ENCODE data around the gene TMEM270.
"Not testable (repeated sequence)": the region's sequence is repeated elsewhere in the genome, so short reads cannot be mapped to it uniquely, and the experiment has no call there.

TMEM270 gene

DNA sequence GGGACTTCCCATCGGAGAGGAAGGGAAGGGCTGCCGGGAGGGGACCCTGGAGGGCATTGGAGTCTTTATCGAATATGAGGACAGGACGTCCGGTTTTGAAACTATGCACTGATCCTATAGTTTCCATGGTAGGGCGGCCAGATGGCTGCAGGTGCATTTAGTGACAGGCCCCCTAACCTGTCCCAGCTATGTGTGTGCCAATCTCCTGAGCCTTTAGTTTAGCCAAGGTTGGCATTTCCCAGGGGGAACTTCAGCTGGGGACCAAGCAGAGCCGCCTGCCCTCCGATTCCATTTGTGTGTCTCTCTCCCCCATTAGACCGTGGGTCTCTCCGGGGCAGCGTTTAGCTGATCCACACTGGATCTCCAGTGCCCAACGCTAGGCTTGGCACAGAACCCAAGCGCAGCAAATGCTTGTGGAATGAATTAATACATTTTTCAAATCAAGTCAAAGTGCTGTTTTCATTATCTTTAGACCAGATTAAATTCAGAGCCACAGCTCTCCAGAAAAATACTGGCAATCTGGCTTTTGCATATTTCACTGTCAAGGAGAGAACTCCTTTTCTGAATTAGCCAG is 19.9 kb downstream of the TMEM270 start:
- Histone ChIP-seq H3K79me2 (ENCODE audit: control insufficient read depth, low read length) (no peaks in the 10 kb centered on the region), H3K36me3 (ENCODE audit: control insufficient read depth, low read length) (no peaks in the 10 kb centered on the region), H3K4me1 (ENCODE audit: control insufficient read depth, low read length) (no peaks in the 10 kb centered on the region), H3K4me2 (ENCODE audit: low read length) (no peak overlapping the region), H3K27me3 (ENCODE audit: control insufficient read depth, low read length) (peaks cover 7% of the 10 kb centered on the region; the same call in 1 of the 2 replicates), H3K9me2 (replicated peaks; ENCODE audit: control insufficient read depth, low read length) (no peaks in the 10 kb centered on the region), H4K20me1 (ENCODE audit: control insufficient read depth, insufficient read depth, low read depth, low read length) (no peaks in the 10 kb centered on the region), H3F3A (ENCODE audit: control insufficient read depth, insufficient read depth) (no peaks in the 10 kb centered on the region), H3K9me3 (ENCODE audit: control insufficient read depth, insufficient read depth, low read length) (no peaks in the 10 kb centered on the region), H3K4me3 (ENCODE audit: low read length) (no peak overlapping the region), H3K27ac (ENCODE audit: low read depth, low read length) (no peak overlapping the region)
- no peak for TF ChIP-seq EZH2phosphoT487 (IDR thresholded peaks at IDR 0.05; ENCODE audit: borderline replicate concordance, low read length)
- TF ChIP-seq, protein P1, sequence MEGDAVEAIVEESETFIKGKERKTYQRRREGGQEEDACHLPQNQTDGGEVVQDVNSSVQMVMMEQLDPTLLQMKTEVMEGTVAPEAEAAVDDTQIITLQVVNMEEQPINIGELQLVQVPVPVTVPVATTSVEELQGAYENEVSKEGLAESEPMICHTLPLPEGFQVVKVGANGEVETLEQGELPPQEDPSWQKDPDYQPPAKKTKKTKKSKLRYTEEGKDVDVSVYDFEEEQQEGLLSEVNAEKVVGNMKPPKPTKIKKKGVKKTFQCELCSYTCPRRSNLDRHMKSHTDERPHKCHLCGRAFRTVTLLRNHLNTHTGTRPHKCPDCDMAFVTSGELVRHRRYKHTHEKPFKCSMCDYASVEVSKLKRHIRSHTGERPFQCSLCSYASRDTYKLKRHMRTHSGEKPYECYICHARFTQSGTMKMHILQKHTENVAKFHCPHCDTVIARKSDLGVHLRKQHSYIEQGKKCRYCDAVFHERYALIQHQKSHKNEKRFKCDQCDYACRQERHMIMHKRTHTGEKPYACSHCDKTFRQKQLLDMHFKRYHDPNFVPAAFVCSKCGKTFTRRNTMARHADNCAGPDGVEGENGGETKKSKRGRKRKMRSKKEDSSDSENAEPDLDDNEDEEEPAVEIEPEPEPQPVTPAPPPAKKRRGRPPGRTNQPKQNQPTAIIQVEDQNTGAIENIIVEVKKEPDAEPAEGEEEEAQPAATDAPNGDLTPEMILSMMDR (IDR thresholded peaks at IDR 0.05; ENCODE audit: low read depth, low read length, poor library complexity, severe bottlenecking): no peak

DNA sequence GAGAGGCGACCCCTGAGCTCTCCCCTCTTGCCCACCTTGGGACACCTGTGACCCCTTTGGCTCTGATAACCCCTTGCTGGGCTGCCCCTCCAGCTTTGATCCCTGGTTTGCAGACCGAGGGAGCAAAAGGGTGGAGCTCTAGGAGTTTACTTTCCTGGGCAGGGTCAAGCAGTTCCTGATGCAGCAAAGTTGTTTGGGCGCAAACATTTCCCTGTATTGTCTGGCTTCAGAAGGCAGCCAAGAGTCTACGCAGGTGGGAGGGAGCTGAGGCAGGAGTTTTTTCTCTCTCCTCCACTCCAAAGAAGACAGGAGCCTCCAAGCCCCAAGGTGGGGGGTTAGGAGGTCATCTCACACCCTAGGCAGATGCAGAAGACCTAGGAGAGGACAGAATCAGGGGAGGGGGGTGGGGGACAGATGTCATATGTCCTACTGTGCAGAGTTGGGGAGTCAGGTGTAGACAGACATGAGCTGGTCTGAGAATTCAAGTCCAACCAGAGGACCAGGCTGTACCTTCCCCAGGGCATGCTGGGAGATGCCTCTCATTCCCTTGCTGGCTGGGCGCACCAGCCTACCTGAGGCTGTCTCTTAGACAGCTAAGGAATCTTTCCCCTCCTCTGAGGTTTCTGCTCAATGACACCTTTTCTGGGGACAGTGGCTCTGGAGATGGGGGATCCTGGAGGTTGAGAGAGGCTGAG is 20.5 kb downstream of the TMEM270 start:
- H4K20me1 ChIP-seq (ENCODE audit: control insufficient read depth, insufficient read depth, low read depth, low read length): no peaks in the 10 kb centered on the region
- no peaks in the 10 kb centered on the region for H3K36me3 ChIP-seq (ENCODE audit: control insufficient read depth, low read length)
- H3K4me2 ChIP-seq (ENCODE audit: low read length): no peak overlapping the region
- no peaks in the 10 kb centered on the region for H3K4me1 ChIP-seq (ENCODE audit: control insufficient read depth, low read length)
- H3K9me3 ChIP-seq (ENCODE audit: control insufficient read depth, insufficient read depth, low read length): no peaks in the 10 kb centered on the region
- no peaks in the 10 kb centered on the region for H3K79me2 ChIP-seq (ENCODE audit: control insufficient read depth, low read length)
- no peak overlapping the region for H3K27ac ChIP-seq (ENCODE audit: low read depth, low read length)
- H3F3A ChIP-seq (ENCODE audit: control insufficient read depth, insufficient read depth): no peaks in the 10 kb centered on the region
- no peaks in the 10 kb centered on the region for H3K9me2 ChIP-seq (replicated peaks; ENCODE audit: control insufficient read depth, low read length)
- no peak overlapping the region for H3K4me3 ChIP-seq (ENCODE audit: low read length)
- peaks cover 7% of the 10 kb centered on the region; the same call in 1 of the 2 replicates for H3K27me3 ChIP-seq (ENCODE audit: control insufficient read depth, low read length)
- no peak for TF ChIP-seq EZH2phosphoT487 (IDR thresholded peaks at IDR 0.05; ENCODE audit: borderline replicate concordance, low read length)
- TF ChIP-seq, protein P1 (IDR thresholded peaks at IDR 0.05; ENCODE audit: low read depth, low read length, poor library complexity, severe bottlenecking): no peak

DNA sequence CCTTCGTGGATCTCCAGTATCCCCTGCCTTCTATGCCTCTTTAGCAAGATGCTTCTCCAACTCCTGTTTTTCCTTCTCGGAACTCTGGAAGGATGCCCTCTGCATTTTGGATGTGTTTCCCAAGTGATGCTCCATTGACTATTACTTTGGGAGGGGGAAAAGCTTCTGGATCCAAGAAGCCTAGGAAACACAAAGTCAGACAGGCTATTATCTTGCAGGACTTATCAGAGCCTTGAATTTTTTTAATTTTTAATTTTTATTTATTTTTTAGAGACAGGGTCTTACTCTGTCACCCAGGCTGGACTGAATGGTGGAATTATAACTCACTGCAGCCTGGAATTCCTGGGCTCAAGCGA is 21.1 kb downstream of the TMEM270 start:
- H3K27me3 ChIP-seq (ENCODE audit: control insufficient read depth, low read length): peaks cover 7% of the 10 kb centered on the region; the same call in 1 of the 2 replicates
- H3K36me3 ChIP-seq (ENCODE audit: control insufficient read depth, low read length): no peaks in the 10 kb centered on the region
- no peak overlapping the region for H3K4me2 ChIP-seq (ENCODE audit: low read length)
- no peaks in the 10 kb centered on the region for H3K79me2 ChIP-seq (ENCODE audit: control insufficient read depth, low read length)
- H3K9me2 ChIP-seq (replicated peaks; ENCODE audit: control insufficient read depth, low read length): no peaks in the 10 kb centered on the region
- no peak for TF ChIP-seq EZH2phosphoT487 (IDR thresholded peaks at IDR 0.05; ENCODE audit: borderline replicate concordance, low read length)
- H3K4me3 ChIP-seq (ENCODE audit: low read length): no peak overlapping the region
- no peak overlapping the region for H3K27ac ChIP-seq (ENCODE audit: low read depth, low read length)
- no peaks in the 10 kb centered on the region for H3K9me3 ChIP-seq (ENCODE audit: control insufficient read depth, insufficient read depth, low read length)
- no peaks in the 10 kb centered on the region for H4K20me1 ChIP-seq (ENCODE audit: control insufficient read depth, insufficient read depth, low read depth, low read length)
- no peaks in the 10 kb centered on the region for H3F3A ChIP-seq (ENCODE audit: control insufficient read depth, insufficient read depth)
- H3K4me1 ChIP-seq (ENCODE audit: control insufficient read depth, low read length): no peaks in the 10 kb centered on the region

DNA sequence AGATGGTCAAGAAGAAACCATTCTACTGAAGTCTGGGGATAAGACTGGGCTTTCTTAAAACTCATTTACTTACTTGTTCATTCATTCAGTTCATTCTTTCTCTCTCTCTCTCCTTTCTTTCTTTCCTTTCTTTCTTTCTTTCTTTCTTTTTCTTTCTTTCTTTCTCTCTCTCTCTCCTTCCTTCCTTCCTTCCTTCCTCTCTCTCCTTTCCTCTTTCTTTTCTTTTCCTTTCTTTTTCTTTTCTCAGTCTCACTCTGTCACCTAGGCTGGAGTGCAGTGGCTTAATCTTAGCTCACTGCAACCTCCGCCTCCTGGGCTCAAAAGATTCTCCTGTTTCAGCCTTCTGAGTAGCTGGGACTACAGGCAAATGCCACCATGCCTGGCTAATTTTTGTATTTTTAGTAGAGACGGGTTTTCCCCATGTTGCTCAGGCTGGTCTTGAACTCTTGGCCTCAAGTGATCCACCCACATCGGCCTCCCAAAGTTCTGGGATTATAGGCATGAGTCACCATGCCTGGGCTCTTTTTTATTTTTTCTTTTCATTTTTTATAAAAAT is 24.0 kb downstream of the TMEM270 start:
- H3K36me3 ChIP-seq (ENCODE audit: control insufficient read depth, low read length); H3K9me3 ChIP-seq (ENCODE audit: control insufficient read depth, insufficient read depth, low read length); H4K20me1 ChIP-seq (ENCODE audit: control insufficient read depth, insufficient read depth, low read depth, low read length); H3K4me3 ChIP-seq (ENCODE audit: low read length); H3F3A ChIP-seq (ENCODE audit: control insufficient read depth, insufficient read depth); H3K79me2 ChIP-seq (ENCODE audit: control insufficient read depth, low read length); H3K9me2 ChIP-seq (replicated peaks; ENCODE audit: control insufficient read depth, low read length); H3K27me3 ChIP-seq (ENCODE audit: control insufficient read depth, low read length); H3K27ac ChIP-seq (ENCODE audit: low read depth, low read length); H3K4me1 ChIP-seq (ENCODE audit: control insufficient read depth, low read length); H3K4me2 ChIP-seq (ENCODE audit: low read length): not testable (repeated sequence)

Measured in DOHH2 (cell line).